Measurements from ENCODE around the gene GINS3.

The GINS3 gene

GRCh38 chr16:58392215-58393137, at the start of gene GINS3:
GINS3 (plus strand) TSS chr16:58392471; CDS start chr16:58392602, 131 bp downstream.
- peak; percentile 54 to 69 for DNase-seq (ENCODE audit: extremely low read depth in 1 of 2, low read depth in 1 of 2)

GRCh38 chr16:58343562-58343961, 48.7 kb upstream of the GINS3 start:
- DNase-seq (ENCODE audit: extremely low read depth in 1 of 2, low read depth in 1 of 2) = no peak

DNA sequence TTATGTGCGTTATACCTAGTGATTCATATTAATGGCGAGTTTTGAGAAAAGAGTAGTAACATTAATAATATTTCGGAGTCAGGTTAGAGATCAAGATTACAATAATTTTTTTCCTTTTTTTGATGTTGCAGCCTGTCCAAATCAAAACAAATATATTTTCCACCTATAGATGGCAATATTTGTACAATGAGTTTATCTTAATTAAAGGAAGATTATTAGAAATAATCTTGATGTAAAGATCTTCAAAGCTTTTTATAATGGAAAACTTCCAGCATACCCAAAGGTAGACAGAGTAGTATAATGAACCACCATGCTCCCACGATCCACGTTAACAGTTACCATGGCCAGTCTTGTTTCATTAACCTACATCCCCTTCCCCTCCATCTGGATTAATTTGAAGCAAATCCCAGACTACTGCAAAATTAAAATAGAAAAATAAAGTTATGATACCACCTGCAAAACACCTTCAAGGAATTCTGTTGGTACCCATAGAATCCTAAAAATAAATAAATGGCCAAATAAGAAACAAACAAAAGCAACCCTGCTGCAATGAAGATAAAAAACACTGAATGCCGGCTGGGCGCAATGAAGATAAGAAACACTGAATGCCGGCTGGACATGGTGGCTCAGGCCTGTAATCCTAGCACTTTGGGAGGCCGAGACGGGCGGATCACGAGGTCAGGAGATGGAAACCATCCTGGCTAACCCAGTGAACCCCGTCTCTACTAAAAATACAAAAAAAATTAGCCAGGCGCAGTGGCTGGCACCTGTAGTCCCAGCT, 46.5 kb upstream of the GINS3 start:
- DNase-seq (ENCODE audit: extremely low read depth in 1 of 2, low read depth in 1 of 2) = no peak

GRCh38 chr16:58346831-58347371, 45.4 kb upstream of the GINS3 start:
- no peak for DNase-seq (ENCODE audit: extremely low read depth in 1 of 2, low read depth in 1 of 2)

DNA sequence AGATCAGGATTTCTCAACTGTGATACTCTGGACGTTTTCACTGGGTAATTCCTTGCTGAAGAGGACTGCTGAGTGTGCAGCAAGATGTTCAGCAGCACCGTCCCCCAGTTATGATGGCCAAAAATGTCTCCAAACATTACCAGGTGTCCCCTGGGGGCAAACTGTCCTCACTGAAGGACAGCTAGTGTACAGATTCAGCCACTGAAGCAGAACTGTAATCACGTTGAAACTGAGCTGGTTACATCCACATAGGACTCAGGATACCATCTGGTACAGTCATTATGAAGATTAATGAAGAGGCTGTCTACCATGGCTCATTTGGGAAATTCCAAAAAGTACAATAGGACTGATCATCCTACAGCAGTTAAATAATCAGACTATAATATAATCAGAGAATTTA, 43.3 kb upstream of the GINS3 start:
- no peak for DNase-seq (ENCODE audit: extremely low read depth in 1 of 2, low read depth in 1 of 2)

DNA sequence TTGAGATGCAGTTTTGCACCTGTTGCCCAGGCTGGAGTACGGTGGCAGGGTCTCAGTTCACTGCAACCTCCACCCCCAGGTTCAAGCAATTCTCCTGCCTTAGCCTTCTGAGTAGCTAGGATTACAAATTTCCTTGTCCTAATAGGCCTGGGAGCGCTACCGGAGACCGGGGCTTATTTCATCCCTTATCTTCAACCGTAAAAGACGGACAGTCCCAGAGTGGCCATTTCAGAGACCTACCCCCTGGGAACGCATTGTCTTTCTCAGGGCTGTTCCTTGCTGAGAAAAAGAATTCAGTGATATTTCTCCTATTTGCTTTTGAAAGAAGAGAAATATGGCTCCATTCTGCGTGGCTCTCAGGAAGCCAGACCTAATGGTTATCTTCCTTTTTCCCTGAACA, 39.6 kb upstream of the GINS3 start:
- no peak for DNase-seq (ENCODE audit: extremely low read depth in 1 of 2, low read depth in 1 of 2)

DNA sequence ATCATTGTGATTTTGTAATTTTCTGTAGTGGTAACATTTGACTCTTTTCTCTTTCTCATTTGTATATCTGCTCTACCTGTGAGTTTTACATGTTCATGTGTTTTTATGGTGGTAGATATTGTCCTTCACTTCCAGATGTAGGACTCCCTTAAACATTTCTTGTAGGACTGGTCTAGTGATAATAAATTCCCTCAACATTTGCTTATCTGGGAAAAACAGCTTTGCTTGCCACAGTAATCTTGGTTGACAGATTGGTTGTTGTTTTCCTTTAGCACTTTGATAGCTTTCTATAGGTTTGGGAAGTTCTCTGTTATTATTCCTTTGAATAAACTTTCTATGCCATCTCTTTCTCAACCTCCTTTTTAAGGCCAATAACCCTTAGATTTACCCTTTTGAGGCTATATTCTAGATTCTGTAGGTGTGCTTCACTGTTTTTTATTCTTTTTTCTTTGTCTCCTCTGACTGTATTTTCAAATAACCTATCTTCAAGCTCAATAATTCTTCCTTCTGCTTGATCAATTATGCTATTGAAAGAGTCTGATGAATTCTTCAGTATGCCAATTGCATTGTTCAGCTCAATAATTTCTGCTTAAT, 32.1 kb upstream of the GINS3 start:
- DNase-seq (ENCODE audit: extremely low read depth in 1 of 2, low read depth in 1 of 2) = no peak

GRCh38 chr16:58361726-58362125, 30.5 kb upstream of the GINS3 start:
- no peak for DNase-seq (ENCODE audit: extremely low read depth in 1 of 2, low read depth in 1 of 2)

DNA sequence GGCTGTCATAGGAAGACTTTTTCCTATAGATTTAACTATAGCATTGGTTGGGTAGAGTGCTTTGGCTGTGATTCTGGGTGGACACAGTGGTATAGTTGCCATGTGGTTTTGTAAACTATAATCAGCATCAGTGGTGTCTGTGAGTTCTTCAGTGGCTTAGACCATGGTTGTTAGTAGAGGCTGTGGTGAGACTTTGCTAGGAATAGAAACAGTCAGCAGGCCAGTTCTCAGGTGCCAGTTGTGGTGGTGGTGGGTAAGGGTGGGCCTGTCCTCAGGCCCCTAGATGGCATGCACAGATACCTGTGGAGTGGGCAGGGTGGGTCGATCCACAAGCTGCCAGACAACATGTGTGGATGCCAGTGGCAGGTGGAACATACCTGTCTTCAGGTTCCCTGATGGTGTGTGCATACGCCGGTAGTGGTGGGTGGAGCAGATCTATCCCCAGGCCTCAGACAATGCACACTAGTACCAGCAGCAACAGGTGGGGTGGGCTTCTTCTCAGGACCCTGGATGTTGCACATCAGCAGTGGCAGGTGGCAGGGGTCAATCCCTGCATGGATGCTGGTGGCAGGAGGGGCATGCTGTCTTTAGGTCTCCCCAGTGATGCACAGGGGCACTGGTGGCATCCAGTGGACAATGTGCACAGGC, 28.4 kb upstream of the GINS3 start:
- DNase-seq (ENCODE audit: extremely low read depth in 1 of 2, low read depth in 1 of 2) = no peak

DNA sequence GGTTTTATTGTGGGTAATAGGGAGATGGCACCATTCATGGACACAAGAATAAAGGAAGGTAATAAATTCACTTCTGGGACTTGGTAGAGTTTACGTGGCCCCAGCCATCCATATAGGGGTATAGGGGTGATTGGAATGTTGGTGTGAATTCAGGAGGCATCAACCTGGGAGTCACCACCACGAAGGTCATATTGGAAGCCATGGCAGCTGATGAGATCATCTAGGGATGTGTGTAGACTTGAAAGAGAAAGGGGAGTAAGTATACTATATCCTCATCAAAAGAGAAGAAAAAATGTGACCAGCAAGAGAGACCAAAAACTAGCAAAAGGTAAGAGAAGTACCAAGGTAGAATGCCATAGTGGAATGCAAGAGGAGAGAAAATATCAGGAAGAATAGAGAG, 26.6 kb upstream of the GINS3 start:
- DNase-seq (ENCODE audit: extremely low read depth in 1 of 2, low read depth in 1 of 2) = no peak

GRCh38 chr16:58366247-58367031, 25.8 kb upstream of the GINS3 start:
- no peak for DNase-seq (ENCODE audit: extremely low read depth in 1 of 2, low read depth in 1 of 2)

GRCh38 chr16:58367252-58367651, 25.0 kb upstream of the GINS3 start:
- DNase-seq (ENCODE audit: extremely low read depth in 1 of 2, low read depth in 1 of 2) = no peak

GRCh38 chr16:58371841-58372240, 20.4 kb upstream of the GINS3 start:
- DNase-seq (ENCODE audit: extremely low read depth in 1 of 2, low read depth in 1 of 2) = no peak

DNA sequence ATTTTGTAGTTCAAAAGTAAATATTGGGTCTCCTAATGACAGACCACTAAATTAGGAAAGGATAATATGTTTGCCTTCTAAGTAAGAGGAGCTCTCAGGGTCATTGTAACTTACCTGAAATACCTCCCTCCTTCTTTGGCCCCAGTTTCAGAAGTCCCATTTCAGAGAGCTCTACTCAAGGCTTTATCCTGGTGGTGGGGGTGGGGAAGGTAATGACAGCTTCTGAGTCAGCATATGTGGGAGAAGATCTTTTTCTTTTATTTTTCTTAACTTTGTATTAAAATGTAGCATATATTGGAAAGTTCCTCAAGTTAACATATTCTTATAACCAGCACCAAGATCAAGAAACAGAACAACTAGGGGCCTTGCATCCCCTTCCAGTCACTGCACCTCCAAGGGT, 16.9 kb upstream of the GINS3 start:
- DNase-seq (ENCODE audit: extremely low read depth in 1 of 2, low read depth in 1 of 2) = no peak

- no peak for DNase-seq (ENCODE audit: extremely low read depth in 1 of 2, low read depth in 1 of 2)
These were observed 14.3 kb upstream of the GINS3 start for GRCh38 chr16:58377932-58378331.

DNA sequence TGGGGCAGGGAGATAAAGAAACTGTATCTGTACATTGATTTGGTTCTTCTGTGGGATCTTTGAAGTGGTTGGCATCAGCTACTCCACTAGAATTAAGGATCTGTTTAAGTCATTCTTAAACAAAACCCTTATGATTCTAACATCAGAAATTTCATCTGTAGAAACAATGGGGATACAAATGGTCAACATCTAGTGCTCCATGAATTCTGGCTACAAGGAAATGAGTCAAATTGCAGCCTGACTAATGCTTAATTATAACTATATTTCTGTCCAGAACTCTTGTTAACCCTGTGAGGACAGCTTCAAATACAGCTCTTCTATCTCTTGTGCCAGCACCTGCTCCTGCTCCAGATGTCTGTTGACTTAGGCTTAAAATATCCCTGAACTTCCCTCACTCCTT, 13.9 kb upstream of the GINS3 start:
- DNase-seq (ENCODE audit: extremely low read depth in 1 of 2, low read depth in 1 of 2) = no peak

DNA sequence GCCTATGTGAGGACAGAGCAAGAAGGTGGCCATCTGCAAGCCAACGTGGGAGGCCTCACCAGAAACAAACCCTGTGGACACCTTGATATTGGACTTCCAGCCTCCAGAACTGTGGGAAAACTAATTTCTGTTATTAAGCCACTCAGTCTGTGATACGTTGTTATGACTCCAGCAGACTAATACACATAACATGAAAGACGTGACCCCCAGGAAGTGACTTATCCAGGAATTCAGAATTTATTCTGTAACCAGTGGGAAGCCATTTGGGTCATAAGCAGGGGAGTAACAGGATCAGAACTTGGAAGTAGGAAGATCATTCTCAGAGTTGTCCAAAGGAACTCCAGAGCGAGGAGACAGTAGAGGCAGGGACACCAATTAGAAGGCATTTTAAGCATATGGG, 12.5 kb upstream of the GINS3 start:
- DNase-seq (ENCODE audit: extremely low read depth in 1 of 2, low read depth in 1 of 2) = no peak

DNA sequence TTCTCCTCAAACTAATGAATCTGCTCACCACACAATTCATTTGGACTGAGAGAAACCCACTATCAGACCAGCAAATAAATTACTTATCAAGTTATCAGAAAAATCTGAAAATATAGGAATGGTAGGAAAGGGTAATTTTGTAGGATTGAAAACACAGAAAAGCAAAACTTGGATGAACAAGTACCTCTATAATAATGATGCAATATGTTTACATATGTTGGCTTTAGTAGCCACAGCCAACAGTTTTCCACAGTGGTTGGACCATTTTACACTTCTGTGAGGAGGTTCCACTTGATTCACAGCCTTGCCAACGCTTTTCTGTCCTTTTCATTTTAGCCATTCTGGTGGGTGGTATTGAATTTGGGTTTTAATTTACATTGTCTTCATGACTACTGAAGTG, 10.6 kb upstream of the GINS3 start:
- no peak for DNase-seq (ENCODE audit: extremely low read depth in 1 of 2, low read depth in 1 of 2)

GRCh38 chr16:58384437-58385055, 7.7 kb upstream of the GINS3 start:
- no peak for DNase-seq (ENCODE audit: extremely low read depth in 1 of 2, low read depth in 1 of 2)

All from activated CD8-positive, alpha-beta memory T cell treated with anti-CD3 and anti-CD28 coated beads for 1 hour (primary cell).